ENCODE data around the gene LIPK. TPM values are rescaled to one million over a fixed set of nuclear protein-coding genes. Genes with fewer than 3 reads are reported as not detected.

Gene LIPK
- polyA plus RNA-seq, 1 of the 3 experiments (the other 2 are of a cell fraction) = not detected

- WGBS (ENCODE audit: low lambda C conversion rate) = 25% methylated on average over 1 of the region's 1 CpG
- no peak overlapping the region for H3K27ac ChIP-seq (ENCODE audit: low read depth in 2 of 2, low read length in 1 of 2)
- no peaks in the 10 kb centered on the region for H3K79me2 ChIP-seq (ENCODE audit: insufficient read depth)
- no peaks in the 10 kb centered on the region for H3K4me1 ChIP-seq (ENCODE audit: control insufficient read depth in 1 of 2, insufficient read depth in 2 of 2, low read depth in 1 of 2, low read length in 1 of 2)
- DNase-seq = no peak
- H3K27me3 ChIP-seq (ENCODE audit: insufficient read depth) = no peaks in the 10 kb centered on the region
- no peaks in the 10 kb centered on the region for H4K20me1 ChIP-seq (ENCODE audit: insufficient read depth)
- no peak for TF ChIP-seq NFIC (IDR thresholded peaks at IDR 0.05; ENCODE audit: borderline replicate concordance)
- TF ChIP-seq GATA2 (CRISPR knock-in tag; IDR thresholded peaks at IDR 0.05) = no peak
- TF ChIP-seq ELF1 (IDR thresholded peaks at IDR 0.05) = no peak
- TF ChIP-seq NRF1 (IDR thresholded peaks at IDR 0.05; ENCODE audit: low read depth, low read length) = no peak
- TF ChIP-seq IRF3 (IDR thresholded peaks at IDR 0.05; ENCODE audit: low read depth, low read length) = no peak
- TF ChIP-seq CTCF (IDR thresholded peaks at IDR 0.05) = no peak
- no peak for TF ChIP-seq USF2 (IDR thresholded peaks at IDR 0.05; ENCODE audit: borderline replicate concordance, low read depth, low read length)
- no peak for TF ChIP-seq FOXJ3 (CRISPR knock-in tag; IDR thresholded peaks at IDR 0.05)
- no peak for TF ChIP-seq YY1 (IDR thresholded peaks at IDR 0.05; ENCODE audit: low read depth)
- TF ChIP-seq SMC3 (IDR thresholded peaks at IDR 0.05; ENCODE audit: low read depth, low read length) = no peak
- TF ChIP-seq POLR2AphosphoS5 (IDR thresholded peaks at IDR 0.05; ENCODE audit: low read depth, low read length) = no peak
- TF ChIP-seq FOSL2 (IDR thresholded peaks at IDR 0.05; ENCODE audit: borderline replicate concordance, low read depth) = no peak
- no peak for TF ChIP-seq USF1 (IDR thresholded peaks at IDR 0.05; ENCODE audit: borderline replicate concordance, low read depth)
- TF ChIP-seq MXI1 (IDR thresholded peaks at IDR 0.05; ENCODE audit: low read depth, low read length) = no peak
- TF ChIP-seq RCOR1 (IDR thresholded peaks at IDR 0.05; ENCODE audit: low read length) = no peak
- TF ChIP-seq TAF1 (IDR thresholded peaks at IDR 0.05; ENCODE audit: borderline replicate concordance, low read depth, low read length) = no peak
- H3F3A ChIP-seq (replicated peaks; ENCODE audit: insufficient read depth) = no peaks in the 10 kb centered on the region
- no peaks in the 10 kb centered on the region for H3K9me2 ChIP-seq
- no peak overlapping the region for H2AFZ ChIP-seq (ENCODE audit: low read depth)
- H3K4me3 ChIP-seq (ENCODE audit: low read depth in 2 of 2, low read length in 1 of 2) = no peak overlapping the region
- H3K9me3 ChIP-seq = peaks cover 14% of the 10 kb centered on the region; the same call in 1 of the 2 replicates
- no peak overlapping the region for H3K9ac ChIP-seq
- ChIA-PET CTCF (interaction anchor here (0.6 kb wide), 1 partner anchor 134 kb away, joined by 3 read pairs; no protein-coding TSS in a partner anchor), POLR2A (no interaction called here)
- H3K4me2 ChIP-seq = no peak overlapping the region
- no peaks in the 10 kb centered on the region for H3K36me3 ChIP-seq (replicated peaks in 1 of 2; ENCODE audit: control insufficient read depth in 1 of 2, insufficient read depth in 2 of 2, low read length in 1 of 2)
Measured at GRCh38 chr10:88745633-88746032, 39.6 kb downstream of the LIPK start.
